ENCODE results near the gene ARSD.
"Not testable (repeated sequence)": the region's sequence is repeated elsewhere in the genome, so short reads cannot be mapped to it uniquely, and the experiment has no call there.

ARSD gene

DNA sequence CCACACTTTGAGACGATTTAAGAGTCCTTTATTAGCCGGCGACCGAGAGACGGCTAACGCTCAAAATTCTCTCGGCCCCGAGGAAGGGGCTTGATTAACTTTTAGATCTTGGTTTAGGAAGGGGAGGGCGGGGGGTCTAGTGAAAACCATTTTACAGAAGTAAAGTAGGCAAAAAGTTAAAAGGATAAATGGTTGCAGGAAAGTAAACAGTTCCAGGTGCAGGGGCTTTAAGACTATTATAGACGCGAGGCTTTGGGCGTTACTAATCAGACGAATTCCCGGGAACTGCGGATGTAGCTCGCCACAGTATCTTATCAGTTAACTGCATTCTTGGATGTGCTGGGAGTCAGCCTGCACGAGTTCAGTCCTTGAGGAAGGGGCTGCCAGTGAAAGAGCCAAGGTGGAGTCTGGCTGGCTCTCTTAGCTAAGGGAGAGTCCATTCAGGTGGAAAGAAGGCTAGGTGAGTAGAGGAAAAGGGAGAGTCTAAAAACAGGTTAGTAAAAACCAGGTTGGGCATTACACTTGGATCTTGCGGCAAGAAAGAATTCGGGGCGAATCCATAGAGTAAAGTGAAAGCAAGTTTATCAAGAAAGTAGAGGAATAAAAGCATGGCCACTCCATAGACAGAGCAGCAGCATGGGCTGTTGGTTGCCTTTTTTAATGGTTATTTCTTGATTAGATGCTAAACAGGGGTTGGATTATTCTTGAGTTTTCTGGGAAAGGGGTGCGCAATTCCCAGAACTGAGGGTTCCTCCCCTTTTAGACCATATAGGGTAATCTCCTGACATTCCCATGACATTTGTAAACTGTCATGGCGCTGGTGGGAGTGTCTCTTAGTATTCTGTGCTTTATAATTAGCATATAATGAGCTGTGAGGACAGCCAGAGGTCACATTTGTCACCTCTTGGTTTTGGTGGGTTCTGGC is 38.3 kb downstream of the ARSD start:
- not testable (repeated sequence) for DNase-seq

DNA sequence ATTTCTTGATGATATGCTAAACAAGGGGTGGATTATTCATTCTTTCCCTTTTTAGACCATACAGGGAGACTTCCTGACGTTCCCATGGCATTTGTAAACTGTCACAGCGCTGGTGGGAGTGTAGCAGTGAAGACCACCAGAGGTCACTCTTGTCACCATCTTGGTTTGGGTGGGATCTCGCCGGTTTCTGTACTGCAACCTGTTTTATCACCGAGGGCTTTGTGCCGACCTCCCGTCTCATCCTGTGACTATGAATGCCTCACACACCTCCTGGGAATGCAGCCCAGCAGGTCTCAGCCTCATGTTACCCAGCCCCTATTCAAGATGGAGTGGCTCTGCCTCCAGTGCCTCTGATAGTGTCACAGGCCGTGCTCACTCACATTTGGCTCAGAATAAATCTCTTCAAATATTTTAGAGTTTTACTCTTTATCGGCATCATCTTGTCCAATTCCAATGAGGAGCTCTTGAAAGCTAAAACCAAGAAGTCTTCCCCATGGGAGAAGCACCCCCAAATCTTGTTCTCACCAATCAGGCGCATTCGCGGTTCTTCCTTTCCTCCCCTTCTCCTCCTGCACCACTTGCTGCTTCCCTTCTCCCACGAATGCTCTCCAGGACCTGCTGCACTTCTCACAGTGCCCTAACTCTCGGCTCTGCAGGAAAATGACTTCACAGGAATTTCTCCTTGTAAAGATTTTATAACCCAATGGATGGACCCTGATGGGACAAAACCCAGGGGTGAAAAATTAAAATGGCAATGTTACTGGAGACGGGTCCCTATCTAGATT is 39.2 kb downstream of the ARSD start:
- not testable (repeated sequence) for DNase-seq

DNA sequence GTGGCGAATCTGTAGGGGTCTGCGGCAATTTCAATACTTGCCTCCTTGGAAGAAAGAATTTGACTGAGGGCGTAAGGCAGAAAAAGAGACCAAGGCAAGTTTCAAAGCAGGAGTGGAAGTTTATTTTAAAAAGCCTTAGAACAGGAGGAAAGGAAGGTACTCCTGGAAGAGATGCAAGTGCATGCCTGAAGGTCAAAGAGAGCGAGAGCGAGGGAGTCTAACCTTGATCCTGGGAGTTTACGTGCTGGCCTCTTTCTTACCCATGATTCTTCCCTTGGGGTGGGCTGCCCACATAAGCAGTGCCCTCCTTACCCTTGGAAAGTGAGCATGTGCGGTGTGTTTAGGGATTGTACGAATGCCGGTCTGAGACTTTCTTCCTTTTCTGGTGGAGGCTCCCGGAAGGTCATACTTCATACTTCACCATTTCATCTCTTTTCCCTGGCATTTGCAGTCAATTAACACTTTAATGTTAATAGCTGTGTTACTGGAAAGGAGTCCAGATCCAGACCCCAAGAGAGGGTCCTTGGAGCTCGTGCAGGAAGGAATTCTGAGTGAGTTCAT is 40.0 kb downstream of the ARSD start:
- DNase-seq, result peak in 1 of 2 donors; percentile 1

DNA sequence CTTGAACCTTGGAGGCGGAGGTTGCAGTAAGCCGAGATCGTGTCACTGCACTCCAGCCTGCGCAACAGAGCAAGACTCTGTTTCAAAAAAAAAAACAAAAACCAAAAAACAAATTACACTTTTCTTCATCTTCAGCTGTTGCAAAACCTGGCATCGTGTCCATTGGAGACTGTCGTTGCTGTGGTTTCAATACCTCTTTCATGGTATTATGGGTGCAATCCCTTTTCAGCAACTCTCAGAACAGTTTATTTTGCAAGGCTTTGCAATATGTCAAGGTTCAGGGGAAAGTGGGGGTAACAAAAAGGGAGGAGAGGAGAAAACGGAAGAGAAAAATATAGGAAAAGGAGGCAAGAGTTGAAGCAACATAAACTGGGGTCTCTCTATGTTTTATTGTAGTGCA is 40.8 kb downstream of the ARSD start:
- DNase-seq, result peak; percentile 27

DNA sequence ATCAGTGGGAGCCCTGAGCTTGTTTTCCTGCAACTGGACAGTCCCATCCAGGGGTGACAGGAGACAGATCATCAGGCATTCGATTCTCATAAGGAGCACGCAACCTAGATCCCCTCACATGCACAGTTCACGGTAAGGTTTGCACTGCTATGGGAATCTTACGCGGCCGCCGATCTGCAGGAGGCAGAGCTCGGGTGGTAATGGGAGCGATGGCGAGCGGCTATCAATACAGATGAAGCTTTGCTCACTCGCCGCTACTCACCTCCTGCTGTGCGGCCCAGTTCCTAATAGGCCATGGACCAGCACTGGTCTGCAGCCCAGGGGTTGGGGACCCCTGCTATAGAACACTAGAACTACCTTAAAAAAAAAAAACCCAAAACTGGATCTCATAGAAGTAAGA is 45.4 kb downstream of the ARSD start:
- DNase-seq, result no peak

DNA sequence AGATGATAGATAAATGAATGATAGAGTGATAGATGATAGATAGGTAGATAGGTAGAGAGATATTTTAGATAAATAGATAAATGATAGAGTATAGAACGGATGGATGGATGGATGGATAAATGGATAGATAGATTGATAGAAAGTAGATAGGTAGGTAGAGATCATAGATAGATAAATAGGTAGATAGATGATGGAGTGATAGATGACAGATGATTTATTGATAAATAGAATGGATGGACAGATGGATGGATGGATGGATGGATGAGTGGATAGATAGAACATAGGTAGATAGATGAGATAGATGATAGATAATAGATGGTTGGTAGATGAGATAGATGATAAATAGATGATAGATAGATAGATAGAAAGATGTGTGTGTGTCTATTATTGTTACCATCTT is 49.5 kb downstream of the ARSD start:
- no peak for DNase-seq

DNA sequence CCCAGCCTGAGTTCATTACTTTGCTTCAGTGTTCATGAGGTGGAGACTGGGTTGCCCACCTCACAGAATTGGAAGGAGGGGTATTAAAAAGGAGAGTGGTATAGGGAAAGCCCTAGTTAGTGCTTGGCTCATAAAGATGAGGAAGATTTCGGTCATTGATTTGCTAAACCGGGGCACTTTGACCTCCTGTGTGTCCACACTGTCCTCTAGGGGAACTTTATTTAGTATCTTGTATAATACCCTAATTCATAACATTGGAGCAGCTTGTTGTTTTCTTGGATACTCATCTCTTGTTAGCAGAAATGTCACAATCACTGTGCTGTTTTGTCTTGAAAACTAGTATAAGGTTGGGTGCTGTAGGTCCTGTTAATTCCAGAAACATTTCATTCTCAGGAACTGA is 50.6 kb downstream of the ARSD start:
- no peak for DNase-seq

DNA sequence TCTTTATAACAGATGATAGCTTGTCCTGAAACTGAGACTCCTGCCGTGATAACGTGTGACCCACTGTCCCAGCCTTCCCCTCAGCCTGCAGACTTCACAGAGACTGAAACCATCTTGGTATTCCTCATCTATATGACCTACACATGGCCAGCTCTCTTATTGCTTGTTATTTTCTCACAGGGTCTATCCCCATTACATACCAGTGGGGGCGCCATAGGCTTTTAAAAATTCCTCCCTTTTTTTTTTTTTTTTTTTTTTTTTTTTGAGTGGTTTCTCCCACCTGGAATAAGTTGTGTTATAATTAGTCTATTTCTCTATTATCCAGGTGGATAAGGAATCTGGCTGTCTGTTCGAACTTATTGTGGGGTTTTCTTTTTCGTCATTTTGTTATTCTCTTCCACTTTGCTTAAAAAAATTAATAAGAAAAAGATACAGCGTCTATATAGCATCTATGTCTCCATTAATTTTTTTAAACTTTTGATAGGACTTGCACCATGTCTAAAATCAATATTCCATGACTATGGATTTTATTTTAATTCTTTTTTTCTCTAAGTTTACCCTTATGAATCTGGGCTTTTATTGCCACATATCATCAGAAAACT is 53.2 kb downstream of the ARSD start:
- DNase-seq, result peak; percentile 6 to 16

DNA sequence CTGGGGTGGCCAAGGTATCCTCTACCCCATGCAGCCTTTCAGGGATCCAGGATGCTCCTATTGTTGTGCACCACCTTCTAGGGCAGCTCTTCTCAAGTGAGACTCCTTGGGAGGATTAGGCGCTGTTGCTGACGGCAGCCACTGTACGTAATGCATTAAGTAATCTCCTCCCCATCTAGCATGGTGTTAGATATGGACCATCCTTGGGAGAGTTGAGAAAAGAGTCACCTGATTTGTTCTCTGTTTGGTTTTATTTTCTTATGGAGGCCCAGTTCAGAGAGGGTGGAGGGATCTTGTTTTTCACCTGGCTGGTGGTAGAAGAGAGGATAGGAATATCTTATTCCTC is 54.0 kb downstream of the ARSD start:
- DNase-seq, result no peak

DNA sequence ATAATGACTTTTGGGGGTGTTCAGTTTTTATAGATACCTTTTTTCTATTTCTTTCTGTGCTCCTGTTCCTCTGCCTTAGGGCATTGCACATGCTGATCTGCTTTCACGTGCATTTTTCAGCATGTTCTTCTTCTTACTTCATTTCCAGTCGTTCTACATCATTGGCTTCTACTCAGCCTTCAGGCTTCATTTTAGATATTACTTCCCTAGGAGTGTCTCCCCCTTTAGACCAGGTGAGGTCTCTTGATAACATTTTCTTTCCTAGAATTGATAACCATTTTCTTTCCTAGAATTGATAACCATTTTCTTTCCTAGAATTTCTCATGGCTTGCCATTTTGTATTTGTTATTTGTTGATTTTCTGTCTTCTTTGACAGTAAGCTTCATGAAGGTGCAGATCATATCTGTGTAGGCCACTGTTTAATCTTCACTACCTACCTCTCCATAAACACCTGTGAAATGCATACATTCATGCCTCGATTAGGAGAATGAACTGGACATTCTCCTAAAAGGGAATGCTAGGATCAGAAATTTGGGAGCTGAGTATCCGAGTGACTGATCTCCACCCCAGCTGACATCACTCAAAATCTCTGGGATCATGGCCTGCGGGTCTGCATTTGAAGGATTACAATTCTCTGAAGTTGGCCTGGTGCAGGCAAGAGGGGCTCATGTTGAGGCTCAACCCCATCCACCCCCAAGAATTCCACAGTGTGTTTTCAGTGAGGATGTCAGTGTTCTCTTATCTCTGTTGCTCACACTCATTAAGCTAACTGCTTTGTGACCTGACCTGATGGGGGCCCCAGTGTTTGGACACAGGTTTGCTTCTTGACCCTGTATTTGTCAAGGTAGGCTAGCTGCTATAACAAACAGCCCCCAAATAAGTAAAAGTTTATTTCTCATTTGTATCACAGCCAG is 54.7 kb downstream of the ARSD start:
- DNase-seq, result no peak

DNA sequence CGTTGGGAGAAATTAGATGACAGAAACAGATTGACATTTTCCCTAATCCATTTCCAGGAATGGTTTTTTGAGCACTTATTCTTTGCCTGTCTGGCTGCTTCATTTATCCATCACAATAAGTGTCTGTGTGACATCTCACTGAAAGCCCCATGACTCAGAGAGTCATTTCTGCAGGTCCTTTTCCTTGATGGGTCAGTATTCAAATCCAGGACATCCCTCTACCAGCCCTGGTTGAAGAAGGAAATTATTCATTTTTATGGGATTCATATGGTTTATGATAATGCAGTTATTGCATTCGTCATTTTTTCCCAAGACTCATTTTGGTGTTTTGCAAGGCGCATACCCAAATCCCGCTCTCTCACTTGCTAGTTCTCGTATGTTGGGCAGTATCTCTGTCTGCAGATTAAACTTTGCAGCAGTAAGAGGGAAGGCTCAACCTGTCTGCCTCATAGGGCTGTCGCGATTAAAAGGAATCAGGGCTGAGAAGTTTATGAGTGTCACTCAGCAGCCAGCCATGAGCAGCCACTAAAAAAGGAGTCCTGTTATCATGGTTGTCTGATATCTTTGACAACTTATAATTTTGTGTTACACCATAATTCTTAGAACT is 56.4 kb downstream of the ARSD start:
- no peak for DNase-seq

DNA sequence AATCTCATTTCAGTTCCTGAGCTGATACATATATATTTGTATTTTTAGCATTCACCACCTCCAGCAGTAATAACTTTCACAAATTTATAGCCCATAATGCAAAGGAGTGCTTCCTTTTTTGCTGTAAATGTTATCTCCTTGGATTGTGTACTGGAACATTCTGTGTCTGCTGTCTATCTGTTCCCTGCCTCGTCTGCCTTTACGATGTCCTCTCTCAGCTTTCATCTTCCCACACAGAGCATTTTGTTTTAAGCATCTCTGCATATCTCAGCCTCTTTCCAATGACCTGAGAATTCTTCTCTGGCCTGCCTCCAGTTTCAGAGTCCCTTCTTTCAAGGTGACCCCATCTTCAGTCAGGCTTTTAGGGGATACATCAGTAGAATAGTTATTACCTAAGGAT is 57.3 kb downstream of the ARSD start:
- no peak for DNase-seq

DNA sequence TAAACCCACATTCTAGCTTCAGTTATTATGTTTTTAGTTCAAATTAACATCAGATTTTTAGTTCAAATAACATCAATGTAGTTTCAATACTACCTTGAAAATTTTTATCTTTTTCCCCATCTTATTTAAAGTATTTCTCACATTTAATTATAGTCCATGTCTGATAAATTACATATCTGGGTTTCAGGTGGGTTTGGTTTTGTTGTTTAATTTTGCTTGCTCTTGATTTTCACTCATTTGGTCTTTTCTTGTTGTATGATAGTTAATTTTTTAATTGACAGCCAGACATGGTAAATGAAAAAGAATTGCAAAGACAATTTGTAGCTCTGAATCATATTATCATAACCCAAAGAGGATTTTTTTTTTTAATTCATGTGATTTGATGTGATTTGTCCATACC is 58.5 kb downstream of the ARSD start:
- DNase-seq, result no peak

DNA sequence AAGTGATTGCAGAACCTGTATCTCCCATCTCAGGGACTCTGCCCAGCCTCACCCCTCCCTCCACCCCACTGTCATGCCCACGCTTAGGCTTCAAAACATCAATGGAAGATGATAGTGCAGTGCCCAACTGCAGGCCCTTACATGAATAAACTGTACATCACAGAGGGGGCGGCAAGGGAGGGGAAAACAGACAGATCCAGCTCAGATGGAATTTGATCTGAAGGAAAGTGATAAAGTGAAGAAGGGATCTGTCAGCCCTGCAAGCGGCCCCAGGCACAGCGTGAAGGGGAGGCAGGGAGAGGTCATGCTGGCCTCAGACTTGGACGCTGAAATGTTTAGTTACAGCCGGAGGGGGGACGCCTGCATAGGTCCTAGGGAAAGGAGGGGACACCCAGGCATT is 61.9 kb downstream of the ARSD start:
- no peak for DNase-seq

DNA sequence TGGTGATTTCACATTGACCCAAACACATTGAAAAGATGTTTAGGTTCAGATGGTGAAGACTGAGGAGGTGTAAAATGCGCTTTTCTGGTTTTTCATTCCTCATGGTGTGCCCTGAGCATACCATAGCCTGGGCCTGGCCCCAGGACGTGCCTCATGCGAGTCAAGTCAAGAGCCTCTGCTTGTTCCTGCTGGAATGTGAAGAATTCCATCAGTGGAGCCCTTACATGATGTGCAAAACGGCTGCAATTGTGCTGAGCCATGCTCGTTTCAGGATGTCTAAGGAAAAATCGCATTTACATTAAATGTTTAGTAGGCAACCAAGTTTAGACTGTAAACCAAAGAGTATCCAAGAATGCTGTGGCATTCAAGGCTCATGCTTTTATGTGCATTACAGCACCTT is 65.5 kb downstream of the ARSD start:
- no peak for DNase-seq

DNA sequence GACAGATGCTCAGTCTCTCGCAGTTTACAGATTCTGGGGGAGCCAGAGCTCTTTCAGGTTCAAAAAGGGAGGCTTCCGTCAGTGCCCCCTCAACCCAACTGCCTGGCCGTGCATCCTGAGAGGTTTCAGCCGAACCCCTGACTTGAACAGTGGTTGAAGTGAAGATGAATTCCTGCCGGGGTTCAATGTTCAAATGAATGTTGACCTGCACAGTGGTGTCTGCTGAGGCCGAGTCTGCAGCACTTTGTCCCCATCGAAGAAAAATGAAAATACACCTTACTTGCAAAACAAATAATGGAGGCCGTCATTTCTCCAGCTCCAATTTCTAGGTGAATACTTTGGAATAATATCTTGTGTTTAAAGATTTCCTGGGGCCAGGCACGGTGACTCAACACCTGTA is 66.7 kb downstream of the ARSD start:
- DNase-seq, result no peak

DNA sequence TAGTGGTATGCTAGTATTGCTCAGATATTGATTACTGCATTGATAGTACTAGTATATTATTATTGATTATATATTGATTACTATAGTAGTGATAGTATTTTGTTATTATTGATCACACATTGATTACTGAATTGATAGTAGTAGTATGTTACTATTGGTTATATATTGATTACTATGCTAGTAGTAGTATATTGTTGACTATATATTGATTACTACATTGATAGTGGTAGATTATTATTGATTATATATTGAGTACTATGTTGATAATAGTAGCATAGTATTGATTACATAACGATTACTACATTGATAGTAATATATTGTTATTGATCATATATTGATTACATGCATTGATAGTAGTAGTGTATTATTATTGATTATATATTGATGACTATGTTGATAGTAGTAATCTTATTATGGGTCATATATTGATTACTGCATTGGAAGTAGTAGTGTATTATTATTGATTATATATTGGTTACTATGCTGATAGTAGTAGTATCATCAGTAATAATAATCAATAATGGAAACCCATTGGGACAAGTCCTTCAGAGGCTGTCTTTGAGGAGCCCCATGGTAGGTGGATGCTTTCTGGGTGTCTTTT is 69.8 kb downstream of the ARSD start:
- DNase-seq, result no peak

DNA sequence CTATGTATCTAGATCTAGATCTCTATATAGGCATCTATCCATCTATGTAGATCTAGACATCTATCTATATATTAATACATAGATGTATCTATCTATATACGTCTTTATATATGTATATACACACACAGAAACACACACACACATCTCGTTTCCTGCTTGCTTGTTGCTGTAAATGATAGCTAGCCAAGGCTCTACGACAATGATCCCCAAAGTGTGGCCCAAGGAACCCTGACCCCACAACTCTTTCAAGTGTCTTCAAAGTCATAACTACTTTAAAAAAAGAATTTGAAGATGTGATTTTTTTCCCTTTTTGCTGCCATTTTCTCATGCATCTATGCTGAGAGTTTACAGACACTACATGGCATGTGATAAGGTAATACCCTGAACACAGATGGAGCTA is 71.6 kb downstream of the ARSD start:
- no peak for DNase-seq

DNA sequence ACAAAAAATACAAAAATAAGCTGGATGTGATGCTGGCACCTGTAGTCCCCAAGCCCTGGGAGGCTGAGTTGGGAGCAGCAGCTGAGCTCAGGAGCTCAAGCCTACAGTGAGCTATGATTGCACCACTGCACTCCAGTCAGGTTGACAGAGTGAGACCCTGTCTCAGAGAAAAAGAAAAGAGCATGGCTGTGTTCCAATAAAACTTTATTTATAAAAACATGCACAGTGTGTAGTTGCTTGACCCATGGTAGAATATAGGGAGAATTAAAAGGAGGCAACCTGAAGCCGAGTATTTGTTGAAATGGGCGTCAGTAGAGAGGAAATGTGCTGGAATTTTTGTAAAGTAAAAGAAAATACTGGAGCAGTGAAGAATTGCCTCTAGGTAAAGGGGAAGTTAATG is 73.4 kb downstream of the ARSD start:
- no peak for DNase-seq

DNA sequence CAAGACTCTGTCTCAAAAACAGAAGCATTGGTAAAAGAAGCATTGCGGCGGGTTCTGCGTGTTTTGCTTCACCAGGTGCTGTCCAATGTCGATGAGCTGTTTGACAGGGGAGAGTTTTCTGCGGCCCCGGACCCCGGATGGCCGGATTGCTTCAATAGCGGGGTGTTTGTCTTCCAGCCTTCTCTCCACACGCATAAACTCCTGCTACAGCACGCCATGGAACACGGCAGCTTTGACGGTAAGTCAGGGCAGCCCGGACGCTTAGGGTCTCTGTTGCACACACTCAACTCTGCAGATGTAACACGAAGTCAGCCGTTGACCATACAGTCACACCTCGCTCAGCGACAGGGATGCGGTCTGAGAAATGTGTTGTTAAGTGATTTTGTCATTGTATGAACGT is 74.2 kb downstream of the ARSD start:
- no peak for DNase-seq

All from inflammatory macrophage treated with lipopolysaccharide for 1 hour (primary cell).